ENCODE measurements around the gene CS. TPM values are rescaled to one million over a fixed set of nuclear protein-coding genes. Genes with fewer than 3 reads are reported as not detected.
A peak's percentile ranks its signal among the peaks of the same experiment; 100 is the strongest.
"Not testable (repeated sequence)": the region's sequence is repeated elsewhere in the genome, so short reads cannot be mapped to it uniquely, and the experiment has no call there.

Gene CS
- polyA plus RNA-seq, 3 donors = 82.8 to 289 (median 83.0) TPM

DNA sequence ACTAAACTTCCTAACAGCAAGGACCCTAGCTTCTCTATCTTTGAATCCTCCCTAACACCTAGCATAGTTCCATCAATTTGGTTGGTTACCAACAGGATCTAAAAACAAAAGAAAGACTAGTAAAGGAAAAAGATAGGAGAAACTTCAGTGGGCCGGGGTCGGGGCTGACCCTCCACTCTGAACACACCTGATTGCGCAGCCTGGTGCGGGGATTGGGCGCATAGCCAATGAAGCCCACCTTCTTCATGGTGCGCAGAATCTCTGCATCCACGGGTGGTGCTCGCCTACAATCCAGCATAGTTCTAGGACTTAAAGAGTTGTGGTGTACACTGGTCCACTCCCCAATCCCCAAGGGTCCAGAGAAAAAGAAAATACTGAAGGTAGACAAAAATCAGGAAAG is 26.0 kb upstream of the CS start:
- H3K27ac ChIP-seq (ENCODE audit: low read depth, low read length) = no peak overlapping the region
- WGBS, 3 donors = 95 to 96% (median 95%) methylated on average over 8 of the region's 8 CpGs

GRCh38 chr12:56324206-56324605 is 24.1 kb upstream of the CS start:
- no peak overlapping the region for H3K27ac ChIP-seq (ENCODE audit: low read depth, low read length)
- 91 to 94% (median 94%) methylated on average over 6 of the region's 6 CpGs for WGBS, 3 donors

GRCh38 chr12:56321610-56322009 is 21.5 kb upstream of the CS start:
- WGBS, 3 donors = 87 to 98% (median 87%) methylated on average over 8 of the region's 8 CpGs
- not testable (repeated sequence) for H3K27ac ChIP-seq (ENCODE audit: low read depth, low read length)

- H3K27ac ChIP-seq (ENCODE audit: low read depth, low read length) = no peak overlapping the region
- WGBS, 3 donors = 70 to 100% (median 77%) methylated on average over 2 of the region's 2 CpGs
Measured at GRCh38 chr12:56321027-56321426, 20.9 kb upstream of the CS start.

GRCh38 chr12:56317675-56318074 is 17.5 kb upstream of the CS start:
- 94 to 99% (median 95%) methylated on average over 3 of the region's 3 CpGs for WGBS, 3 donors
- H3K27ac ChIP-seq (ENCODE audit: low read depth, low read length) = no peak overlapping the region

DNA sequence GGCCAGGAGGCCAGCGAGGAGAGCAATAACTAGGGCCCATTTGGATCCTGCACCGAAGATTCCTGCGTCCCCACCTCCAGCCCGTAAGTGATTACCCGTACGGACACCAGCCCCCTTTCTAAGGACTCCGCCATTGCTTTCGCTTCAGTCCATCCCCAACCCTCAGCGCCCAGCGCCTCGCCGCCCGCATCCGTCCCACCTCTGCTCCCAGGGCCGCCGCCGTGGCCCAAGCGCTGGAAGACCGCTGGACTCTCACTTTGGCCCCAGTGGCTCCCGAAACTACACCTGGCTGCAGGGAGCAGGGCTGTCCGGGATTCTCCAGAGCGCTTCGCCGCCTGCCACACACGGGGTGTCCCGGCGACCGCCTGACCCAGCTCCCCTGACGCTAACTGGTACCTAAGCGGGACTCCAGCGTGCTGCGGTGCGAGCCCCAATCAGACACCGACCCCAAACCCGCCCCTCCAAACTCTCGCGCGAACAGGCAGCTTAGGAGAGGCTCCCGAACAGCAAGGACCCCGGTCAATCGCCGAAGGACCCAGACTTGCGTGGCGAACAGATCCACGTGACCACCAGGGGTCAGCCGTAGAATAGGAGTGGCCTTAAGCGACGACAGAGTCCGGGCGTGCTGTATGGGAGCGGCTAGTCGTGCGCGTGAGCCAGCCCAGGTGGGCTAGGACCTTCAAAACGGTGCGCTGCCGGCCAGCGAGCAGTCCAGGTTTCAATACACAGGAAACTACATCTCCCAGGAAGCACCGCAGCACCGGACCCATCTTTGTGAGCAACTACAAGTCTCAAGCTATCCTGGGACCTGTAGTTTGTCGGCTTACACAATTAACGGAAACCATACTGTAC is 15.7 kb upstream of the CS start, which contains the start of gene CNPY2:
Gene CNPY2, minus strand, starts transcription at position 367 of the 852 bp plus-strand sequence. CDS start 771 bp downstream, outside the sequence.
- 0 to 1% (median 0%) methylated on average over 62 of the region's 62 CpGs for WGBS, 3 donors

DNA sequence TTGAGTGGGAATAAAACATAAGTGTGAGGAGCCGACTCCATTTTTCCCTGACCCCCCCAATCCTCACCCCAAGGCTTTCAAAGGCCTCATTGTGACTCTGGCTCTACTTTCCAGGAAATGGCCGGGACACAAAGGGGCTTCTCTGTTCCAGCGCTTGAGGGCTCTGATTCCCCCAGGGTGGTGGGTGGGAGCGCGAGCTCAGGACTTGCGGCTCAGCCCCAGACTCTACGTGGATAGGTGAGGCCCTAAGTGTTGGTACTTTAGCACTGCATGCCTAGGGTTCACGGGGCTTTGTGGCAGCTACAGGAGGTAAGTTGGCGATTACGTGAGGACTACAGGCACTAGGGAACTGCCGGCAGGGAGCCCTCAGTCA is 15.1 kb upstream of the CS start:
- 0 to 3% (median 1%) methylated on average over 11 of the region's 11 CpGs for WGBS, 3 donors
- H3K27ac ChIP-seq (ENCODE audit: low read depth, low read length) = no peak overlapping the region

More for the DNA sequence above, 15.7 kb upstream of the CS start, which contains the start of gene CNPY2:
- H3K27ac ChIP-seq (ENCODE audit: low read depth, low read length) = no peak within 1 kb of the TSS

DNA sequence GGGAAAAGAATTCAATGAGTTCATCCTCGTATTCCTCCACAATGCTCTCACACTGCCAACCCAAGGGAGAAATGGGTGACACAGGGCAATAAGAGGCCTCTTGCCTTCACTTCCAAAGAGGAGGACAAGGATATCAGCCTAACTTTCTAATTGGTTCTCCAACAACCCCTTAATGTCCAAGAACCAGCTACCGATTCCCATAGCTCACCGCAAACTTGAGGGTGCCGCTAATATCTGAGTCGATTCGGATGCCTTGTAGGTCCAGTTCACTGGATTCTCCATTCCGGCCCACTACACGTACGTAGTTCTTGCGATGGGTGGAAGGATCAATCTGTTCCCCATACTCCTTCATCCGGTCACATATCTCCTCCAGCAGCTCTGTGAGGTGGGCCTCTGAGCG is 10.9 kb upstream of the CS start:
- 92 to 96% (median 95%) methylated on average over 12 of the region's 12 CpGs for WGBS, 3 donors
- no peak overlapping the region for H3K27ac ChIP-seq (ENCODE audit: low read depth, low read length)

DNA sequence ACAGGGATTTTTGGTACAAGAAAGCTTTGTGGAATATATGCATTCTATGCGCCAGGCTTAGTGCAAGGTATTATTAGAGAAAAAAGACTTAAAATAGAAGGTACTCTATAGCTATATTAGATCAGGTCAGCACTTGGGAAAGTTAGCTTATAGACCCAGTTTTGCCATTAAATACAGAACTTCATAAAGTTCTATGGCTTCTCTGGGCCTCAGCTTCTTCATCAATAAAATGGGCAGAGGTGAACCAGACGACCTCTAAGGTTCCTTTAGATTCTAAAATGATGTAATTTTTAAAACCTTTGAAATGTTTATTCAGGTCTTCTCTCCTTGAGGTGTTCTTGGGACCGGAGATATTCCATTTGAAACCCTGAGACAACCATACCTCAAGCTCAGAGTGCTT is 8.6 kb upstream of the CS start:
- no peak overlapping the region for H3K27ac ChIP-seq (ENCODE audit: low read depth, low read length)
- WGBS, 3 donors = 89 to 94% (median 93%) methylated on average over 3 of the region's 3 CpGs

- 93 to 96% (median 95%) methylated on average over 7 of the region's 7 CpGs for WGBS, 3 donors
- H3K27ac ChIP-seq (ENCODE audit: low read depth, low read length) = no peak overlapping the region
Measured at GRCh38 chr12:56307221-56307965, 7.3 kb upstream of the CS start.

DNA sequence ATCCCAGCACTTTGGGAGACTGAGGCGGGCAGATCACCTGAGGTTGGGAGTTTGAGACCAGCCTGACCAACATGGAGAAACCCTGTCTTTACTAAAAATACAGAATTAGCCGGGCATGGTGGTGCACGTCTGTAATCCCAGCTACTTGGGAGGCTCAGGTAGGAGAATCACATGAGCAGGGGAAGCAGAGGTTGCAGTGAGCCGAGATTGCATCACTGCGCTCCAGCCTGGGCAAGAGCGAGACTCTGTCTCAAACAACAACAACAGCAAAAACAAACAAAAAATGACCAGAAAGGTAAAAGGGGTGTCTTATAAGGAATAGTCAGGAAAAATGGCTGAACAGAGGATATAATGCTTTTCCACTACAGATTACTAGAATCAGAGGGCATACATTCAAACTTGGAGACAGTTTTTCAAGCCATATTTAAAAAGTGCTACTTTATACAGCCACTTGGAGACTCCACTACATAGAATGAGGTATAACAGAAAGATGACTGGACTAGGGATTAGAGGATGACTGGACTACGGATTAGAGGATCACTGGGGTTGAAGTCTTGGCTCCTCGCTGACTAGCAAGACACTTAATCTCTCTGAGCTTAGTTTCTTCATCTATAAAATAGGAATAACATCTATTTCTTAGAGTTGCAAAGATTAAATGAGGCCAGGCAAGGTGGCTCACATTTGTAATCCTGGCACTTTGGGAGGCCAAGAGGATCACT is 4.9 kb upstream of the CS start:
- H3K27ac ChIP-seq (ENCODE audit: low read depth, low read length) = no peak overlapping the region
- 88 to 92% (median 89%) methylated on average over 8 of the region's 8 CpGs for WGBS, 3 donors

- 93 to 94% (median 94%) methylated on average over 3 of the region's 3 CpGs for WGBS, 3 donors
- no peak overlapping the region for H3K27ac ChIP-seq (ENCODE audit: low read depth, low read length)
Measured at GRCh38 chr12:56304276-56304675, 4.1 kb upstream of the CS start.

DNA sequence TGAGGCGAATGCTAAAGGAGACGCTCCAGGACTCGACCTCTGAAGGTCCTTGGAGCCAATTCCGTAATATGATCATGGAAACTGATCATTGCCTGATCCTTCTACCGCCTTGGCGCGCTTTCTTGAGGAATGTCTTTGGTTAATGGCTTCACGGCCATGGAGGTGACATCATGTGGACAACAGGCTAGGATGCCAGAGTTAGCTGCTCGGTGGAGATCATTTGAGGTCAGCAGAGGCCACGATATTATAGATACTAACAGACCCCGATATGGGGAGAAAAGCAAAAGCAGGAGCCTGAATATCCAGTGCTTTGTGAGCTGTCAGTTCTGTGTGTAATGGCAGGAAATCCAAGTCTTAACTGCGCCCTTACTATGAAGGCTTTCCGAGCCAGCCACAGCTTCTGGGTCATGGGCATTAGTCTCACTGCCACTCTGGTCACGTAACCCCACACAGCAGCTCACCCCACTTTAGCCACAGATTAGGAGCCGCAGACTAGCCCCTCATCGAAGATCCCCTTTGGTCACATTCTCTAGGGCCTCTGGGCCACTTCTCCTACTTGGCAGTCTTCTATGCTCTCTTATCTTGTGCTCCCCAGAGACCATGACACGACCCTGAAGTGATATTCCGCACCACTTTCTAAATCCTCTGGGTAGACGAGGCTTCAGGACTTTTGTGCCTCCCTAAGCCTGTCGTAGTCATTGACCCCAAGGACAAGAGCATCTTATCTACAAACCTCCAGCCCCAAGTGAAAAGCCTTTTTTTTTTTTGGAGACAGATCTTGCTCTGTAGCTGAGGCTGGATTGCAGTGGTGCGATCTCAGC is 724 bp upstream of the CS start:
- 33 to 46% (median 34%) methylated on average over 21 of the region's 21 CpGs for WGBS, 3 donors
- peak overlapping the region; percentile 71 for H3K27ac ChIP-seq (ENCODE audit: low read depth, low read length)

DNA sequence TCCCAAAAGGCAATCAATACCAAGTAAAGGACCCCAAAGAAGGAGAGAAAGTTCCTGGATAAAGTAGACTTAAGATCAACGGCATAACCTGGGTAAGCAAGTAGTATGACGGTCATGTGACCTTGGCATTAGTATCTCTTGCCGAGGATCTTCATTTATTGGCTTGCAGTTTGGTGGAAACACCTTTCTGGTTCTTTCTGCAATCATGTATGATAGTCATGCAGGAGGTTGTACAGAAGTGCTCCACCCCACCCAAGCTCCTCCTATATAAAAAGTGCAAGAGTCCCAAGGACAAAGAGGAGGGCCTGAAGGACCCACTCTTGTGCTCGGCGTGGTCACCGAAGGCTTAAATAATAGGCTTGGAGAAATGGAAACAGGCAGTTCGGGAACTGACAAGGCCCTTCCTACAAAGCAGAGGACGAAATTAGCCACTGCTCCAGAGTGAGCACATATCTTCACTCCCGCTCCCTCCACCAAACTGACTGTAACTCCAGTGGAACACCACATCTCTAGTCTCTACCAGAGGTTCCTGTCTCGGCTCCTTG is 750 bp downstream of the CS start:
- whole genome bisulfite sequencing, 3 donors = 0 to 1% (median 1%) methylated on average over 10 of the region's 10 CpGs
- H3K27ac ChIP-seq (ENCODE audit: low read depth, low read length) = peak overlapping the region; percentile 79

DNA sequence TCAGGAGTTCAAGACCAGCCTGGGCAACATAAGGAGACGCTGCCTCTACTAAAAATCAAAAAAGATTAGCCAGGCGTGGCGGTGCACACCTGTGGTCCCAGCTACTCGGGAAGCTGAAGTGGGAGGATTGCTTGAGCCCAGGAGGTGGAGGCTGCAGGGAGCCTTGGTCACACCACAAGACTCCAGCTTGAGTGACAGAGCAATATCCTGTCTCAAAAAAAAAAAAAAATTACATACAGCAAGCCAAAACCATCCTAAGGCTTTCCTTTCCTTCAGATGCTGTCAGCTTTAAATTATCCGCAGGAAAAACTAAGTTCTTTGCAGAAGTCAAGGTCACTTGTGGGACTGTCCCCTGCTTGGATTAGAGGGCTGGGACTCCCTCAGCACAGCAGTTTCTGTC is 1.3 kb downstream of the CS start:
- WGBS, 3 donors = 62 to 70% (median 62%) methylated on average over 5 of the region's 5 CpGs
- H3K27ac ChIP-seq (ENCODE audit: low read depth, low read length) = no peak overlapping the region

DNA sequence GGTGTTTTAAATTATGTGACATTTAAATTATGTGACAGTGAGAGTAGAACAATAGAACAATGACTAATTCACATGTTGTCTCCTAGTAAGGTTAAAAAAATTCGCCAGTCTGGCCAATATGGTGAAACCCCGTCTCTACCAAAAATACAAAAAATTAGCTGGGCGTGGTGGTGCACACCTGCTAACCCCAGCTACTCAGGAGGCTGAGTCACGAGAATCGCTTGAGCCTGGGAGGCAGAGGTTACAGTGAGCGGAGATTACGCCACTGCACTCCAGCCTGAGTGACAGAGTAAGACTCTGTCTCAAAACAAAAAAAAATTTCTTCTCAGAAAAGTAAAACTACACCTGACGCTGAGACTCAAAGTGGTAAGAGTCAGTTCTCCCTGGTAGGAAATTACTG is 2.7 kb downstream of the CS start:
- H3K27ac ChIP-seq (ENCODE audit: low read depth, low read length) = no peak overlapping the region

DNA sequence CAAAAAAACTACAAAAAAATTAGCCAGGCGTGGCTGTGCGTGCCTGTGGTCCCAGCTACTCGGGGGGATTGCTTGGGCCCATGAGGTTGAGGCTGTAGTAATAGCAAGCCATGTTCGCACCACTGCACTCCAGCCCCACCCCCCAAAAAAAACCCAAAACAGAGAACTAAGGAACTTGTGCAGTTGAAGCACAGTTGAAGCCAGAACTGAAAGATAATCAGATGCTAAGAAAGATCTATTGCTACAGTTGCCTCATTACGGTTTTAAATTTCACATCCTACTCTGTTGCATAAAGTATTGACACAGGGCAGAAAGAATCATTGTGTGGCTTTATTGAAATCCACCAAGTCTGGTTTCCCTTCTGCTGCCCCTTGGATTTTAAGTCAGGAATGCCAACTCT is 3.8 kb downstream of the CS start:
- H3K27ac ChIP-seq (ENCODE audit: low read depth, low read length) = no peak overlapping the region
- WGBS, 3 donors = 56 to 72% (median 56%) methylated on average over 5 of the region's 5 CpGs

More for the DNA sequence above, 2.7 kb downstream of the CS start:
- WGBS, 3 donors = 76 to 92% (median 84%) methylated on average over 8 of the region's 8 CpGs

DNA sequence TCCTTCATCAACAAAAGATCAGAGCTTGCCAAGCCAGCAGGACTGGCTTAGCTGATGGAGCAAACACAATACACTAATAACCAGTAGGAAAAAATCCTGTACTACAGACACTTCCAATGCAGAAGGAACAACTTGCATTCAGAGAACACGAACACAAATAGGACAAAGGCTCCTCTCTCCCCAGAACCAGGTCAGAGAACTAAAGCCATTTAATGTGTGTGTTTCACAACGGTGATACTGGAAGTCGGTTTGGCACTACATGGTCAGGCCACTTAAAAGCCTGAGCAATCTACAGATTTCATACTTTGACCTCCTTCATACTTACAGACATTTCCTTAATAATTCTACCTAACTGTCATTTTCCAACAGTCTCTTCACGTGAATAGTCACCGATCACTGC is 6.3 kb downstream of the CS start:
- WGBS, 3 donors = 51 to 82% (median 55%) methylated on average over 5 of the region's 5 CpGs
- H3K27ac ChIP-seq (ENCODE audit: low read depth, low read length) = no peak overlapping the region
